SK-N-SH (cell line): ENCODE results near the gene C13orf46. TPM values are rescaled to one million over a fixed set of nuclear protein-coding genes. Genes with fewer than 3 reads are reported as not detected.

Experiments used
- CTCF ChIA-PET: fragments of 300-600, 350-600 bp; formaldehyde crosslinking; extraction: SDS; loops from one replicate; lab custom pipeline; 2021; lab: Yijun Ruan, JAX
- POLR2A ChIA-PET: fragments of 350-600 bp; sonication (Branson Sonifier 250); formaldehyde crosslinking; extraction: SDS; loops from one replicate; lab custom pipeline; 2020; ENCODE audit warnings: antibody characterized with exemption, inconsistent platforms; lab: Yijun Ruan, JAX
- DNase-seq: peaks from one replicate; pipeline ENCODE4 v3.0.0; 2012
- H2AFZ ChIP-seq: fragments of 200-600 bp; sonication (generic); 2 replicates; pipeline ENCODE4 v1.8.1; 2016; ENCODE audit warnings: antibody characterized with exemption, mild to moderate bottlenecking, low read depth
- H3F3A ChIP-seq: fragments of 200-600 bp; sonication (generic); replicated peaks from 2 replicates; pipeline ENCODE3; 2016; ENCODE audit warnings: antibody characterized with exemption, mild to moderate bottlenecking; ENCODE audit not compliant: insufficient read depth
- H3K27ac ChIP-seq, 2 experiments: fragments of 200-500 bp in 1 of 2; fragments of 200-600 bp in 1 of 2; sonication (Bioruptor generic) in 1 of 2; sonication (generic), shearing (Covaris generic) in 1 of 2; 2 replicates each; pipeline versions ENCODE4 v1.5.1 to v1.6.1; 2014 to 2016; ENCODE audit warnings: low read depth in 2 of 2, inconsistent platforms in 1 of 2, low read length in 1 of 2, mild to moderate bottlenecking in 1 of 2, mixed read lengths in 1 of 2
- H3K27me3 ChIP-seq: fragments of 200-600 bp; sonication (generic), shearing (Covaris generic); 2 replicates; pipeline ENCODE4 v1.6.1; 2016; ENCODE audit warnings: mixed run types; ENCODE audit not compliant: insufficient read depth
- H3K36me3 ChIP-seq, 2 experiments: fragments of 200-500 bp in 1 of 2; fragments of 200-600 bp in 1 of 2; sonication (Bioruptor generic) in 1 of 2; sonication (generic) in 1 of 2; replicated peaks in 1 of 2; 2 replicates each; pipeline versions ENCODE3 to v1.5.1; 2014 to 2016; ENCODE audit warnings: low read length in 1 of 2, mild to moderate bottlenecking in 1 of 2; ENCODE audit not compliant: insufficient read depth in 2 of 2, control insufficient read depth in 1 of 2
- H3K4me1 ChIP-seq, 2 experiments: fragments of 200-500 bp in 1 of 2; fragments of 200-600 bp in 1 of 2; sonication (Bioruptor generic) in 1 of 2; sonication (generic), shearing (Covaris generic) in 1 of 2; 2 replicates each; pipeline versions ENCODE4 v1.5.1 to v1.6.1; 2014 to 2016; ENCODE audit warnings: low read depth in 1 of 2, low read length in 1 of 2, mixed run types in 1 of 2; ENCODE audit not compliant: insufficient read depth in 2 of 2, control insufficient read depth in 1 of 2
- H3K4me2 ChIP-seq: fragments of 200-600 bp; sonication (generic), shearing (Covaris generic); 2 replicates; pipeline ENCODE4 v1.6.1; 2017; ENCODE audit warnings: mixed run types
- H3K4me3 ChIP-seq, 2 experiments: fragments of 200-500 bp in 1 of 2; fragments of 200-600 bp in 1 of 2; sonication (Bioruptor generic) in 1 of 2; sonication (generic), shearing (Covaris generic) in 1 of 2; 2 replicates each; pipeline versions ENCODE4 v1.5.1 to v1.8.1; 2014 to 2016; ENCODE audit warnings: low read depth in 2 of 2, inconsistent platforms in 1 of 2, low read length in 1 of 2, mild to moderate bottlenecking in 1 of 2, mixed read lengths in 1 of 2, moderate library complexity in 1 of 2
- H3K79me2 ChIP-seq: fragments of 200-600 bp; sonication (generic); 2 replicates; pipeline ENCODE4 v1.8.1; 2017; ENCODE audit warnings: mild to moderate bottlenecking; ENCODE audit not compliant: insufficient read depth
- H3K9ac ChIP-seq: fragments of 200-600 bp; sonication (generic); 2 replicates; pipeline ENCODE4 v1.6.1; 2017; ENCODE audit warnings: mixed run types
- H3K9me2 ChIP-seq: fragments of 200-600 bp; sonication (generic); 2 replicates; pipeline ENCODE4 v1.6.1; 2017; ENCODE audit warnings: mixed run types
- H3K9me3 ChIP-seq: fragments of 200-600 bp; sonication (generic); 2 replicates; pipeline ENCODE4 v1.6.1; 2017; ENCODE audit warnings: mixed run types, mild to moderate bottlenecking, moderate library complexity
- H4K20me1 ChIP-seq: fragments of 200-600 bp; sonication (generic); 2 replicates; pipeline ENCODE4 v1.6.1; 2017; ENCODE audit warnings: mild to moderate bottlenecking, mixed run types; ENCODE audit not compliant: insufficient read depth
- CHD2 ChIP-seq: fragments of 150-350 bp; IDR thresholded peaks from 2 replicates; pipeline ENCODE4 v1.6.1; 2018; ENCODE audit warnings: low read length; ENCODE audit not compliant: partially characterized antibody
- EP300 ChIP-seq, 2 experiments: IDR thresholded peaks; 2 replicates each; pipeline versions ENCODE4 v1.4.0 to v1.6.1; 2012; ENCODE audit warnings: borderline replicate concordance in 1 of 2, low read depth in 1 of 2, low read length in 1 of 2
- EZH2phosphoT487 ChIP-seq: fragments of 200-600 bp; sonication (generic); IDR thresholded peaks from 2 replicates; pipeline ENCODE4 v1.6.1; 2017; ENCODE audit warnings: low read depth, mixed run types, mild to moderate bottlenecking, antibody characterized with exemption, moderate library complexity, borderline replicate concordance
- FOXJ3 ChIP-seq: sonication (generic); formaldehyde crosslinking; IDR thresholded peaks from 2 replicates; pipeline ENCODE4 v1.5.1; 2020; ENCODE audit warnings: mild to moderate bottlenecking, missing genetic modification reagents
- GABPA ChIP-seq: IDR thresholded peaks from 2 replicates; pipeline ENCODE4 v1.4.0; 2012; ENCODE audit warnings: low read depth, mild to moderate bottlenecking
- GATA2 ChIP-seq: sonication (generic); formaldehyde crosslinking; IDR thresholded peaks from 2 replicates; pipeline ENCODE4 v1.5.0; 2020; ENCODE audit warnings: mild to moderate bottlenecking, missing genetic modification reagents
- IRF3 ChIP-seq: fragments of 150-350 bp; IDR thresholded peaks from 2 replicates; pipeline ENCODE4 v1.6.1; 2016; ENCODE audit warnings: mild to moderate bottlenecking, low read depth, low read length
- MAX ChIP-seq: IDR thresholded peaks from 2 replicates; pipeline ENCODE4 v1.4.0; 2012; ENCODE audit warnings: low read depth
- RAD21 ChIP-seq: IDR thresholded peaks from 2 replicates; pipeline ENCODE4 v1.6.1; 2012; ENCODE audit warnings: mild to moderate bottlenecking, low read length
- RCOR1 ChIP-seq: fragments of 150-350 bp; IDR thresholded peaks from 2 replicates; pipeline ENCODE4 v1.6.1; 2017; ENCODE audit warnings: antibody characterized with exemption, low read length
- RFX5 ChIP-seq: IDR thresholded peaks from 2 replicates; pipeline ENCODE4 v1.6.1; 2012; ENCODE audit warnings: mild to moderate bottlenecking, improper control_type of control experiment, low read length
- TAF1 ChIP-seq: IDR thresholded peaks from 2 replicates; pipeline ENCODE4 v1.6.1; 2012; ENCODE audit warnings: low read depth, mild to moderate bottlenecking, low read length, moderate library complexity, borderline replicate concordance
- TCF12 ChIP-seq: IDR thresholded peaks from 2 replicates; pipeline ENCODE4 v1.4.0; 2012
- USF1 ChIP-seq: IDR thresholded peaks from 2 replicates; pipeline ENCODE4 v1.4.0; 2012; ENCODE audit warnings: low read depth, borderline replicate concordance
- WGBS: methylation state at CpG from one replicate; pipeline ENCODE4 v1.1.6; 2017; ENCODE audit warnings: low lambda C conversion rate; 5-methylcytosine and 5-hydroxymethylcytosine counted together
- polyA plus RNA-seq, 3 experiments: library from polyadenylated mRNA; depleted of rRNA; stranded (reverse); fragments of >200 nt; gene quantifications; 2 replicates each; pipeline ENCODE4 v1.2.3, GENCODE V29; 2012

The C13orf46 gene
- polyA plus RNA-seq, 1 of the 3 experiments (the other 2 are of a cell fraction), result 1.7 TPM

DNA sequence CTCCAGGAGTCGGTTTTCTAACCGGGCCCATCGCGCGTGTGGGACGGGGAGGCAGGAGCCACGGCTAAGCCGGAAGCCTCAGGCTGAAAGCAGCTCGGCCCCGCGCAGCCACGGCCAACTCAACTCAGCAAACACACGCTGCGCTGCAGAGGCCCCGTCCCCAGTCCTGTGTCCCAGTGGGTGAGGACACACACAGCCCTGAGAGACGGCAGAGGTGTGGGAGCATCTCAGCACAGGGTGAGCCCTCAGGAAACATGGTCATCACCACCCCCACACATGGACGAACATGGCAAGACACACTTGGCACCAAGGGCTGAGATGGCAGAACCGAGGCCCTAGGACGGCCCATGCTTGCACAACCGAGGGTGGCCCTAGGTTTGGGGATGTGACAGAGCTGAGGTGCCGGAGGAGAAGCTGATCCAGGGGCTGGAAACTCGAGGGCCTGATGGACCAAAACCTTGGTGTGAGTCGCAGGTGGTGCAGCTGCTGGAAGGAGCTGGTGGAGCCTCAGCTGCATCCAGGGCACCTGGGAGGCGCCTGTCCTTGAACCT, 29.0 kb upstream of the C13orf46 start (continued):
- TF ChIP-seq RAD21, result no peak
- TF ChIP-seq MAX, result no peak
- TF ChIP-seq RCOR1, result no peak

GRCh38 chr13:114002009-114002544, 28.2 kb upstream of the C13orf46 start:
- no peak for TF ChIP-seq GATA2 (CRISPR knock-in tag)
- TF ChIP-seq EP300 (IDR thresholded peaks at IDR 0.05; ENCODE audit: borderline replicate concordance in 1 of 2, low read depth in 1 of 2, low read length in 1 of 2), result no peak
- no peak for TF ChIP-seq GABPA
- no peak overlapping the region for H3K27ac ChIP-seq
- peaks cover 3 to 30% of the 10 kb centered on the region in 2 experiments for H3K36me3 ChIP-seq
- no peak overlapping the region for H3K9ac ChIP-seq
- no peak for DNase-seq
- no peak overlapping the region for H3K4me3 ChIP-seq
- H3K9me3 ChIP-seq, result no peaks in the 10 kb centered on the region
- H2AFZ ChIP-seq, result no peak overlapping the region
- no peaks in the 10 kb centered on the region for H3K27me3 ChIP-seq
- ChIA-PET CTCF (no interaction called here), POLR2A (no interaction called here)
- H3K4me1 ChIP-seq, result peaks cover 0 to 9% of the 10 kb centered on the region in 2 experiments; a peak in 1 of 4 replicates
- no peaks in the 10 kb centered on the region for H3F3A ChIP-seq
- H4K20me1 ChIP-seq, result no peaks in the 10 kb centered on the region
- no peaks in the 10 kb centered on the region for H3K79me2 ChIP-seq
- no peaks in the 10 kb centered on the region for H3K9me2 ChIP-seq
- no peak overlapping the region for H3K4me2 ChIP-seq
- whole genome bisulfite sequencing, result 96% methylated on average over 27 of the region's 27 CpGs

GRCh38 chr13:114001331-114002008, 27.6 kb upstream of the C13orf46 start:
- H3K4me3 ChIP-seq, result no peak overlapping the region
- 89% methylated on average over 21 of the region's 46 CpGs for WGBS
- no peaks in the 10 kb centered on the region for H3F3A ChIP-seq
- no peak overlapping the region for H3K9ac ChIP-seq
- ChIA-PET CTCF (no interaction called here), POLR2A (no interaction called here)
- no peak overlapping the region for H2AFZ ChIP-seq
- H3K4me1 ChIP-seq, result peaks cover 0 to 9% of the 10 kb centered on the region in 2 experiments; a peak in 1 of 4 replicates
- DNase-seq, result no peak
- H3K27me3 ChIP-seq, result no peaks in the 10 kb centered on the region
- no peaks in the 10 kb centered on the region for H3K79me2 ChIP-seq
- H3K4me2 ChIP-seq, result no peak overlapping the region
- H4K20me1 ChIP-seq, result no peaks in the 10 kb centered on the region
- H3K9me3 ChIP-seq, result no peaks in the 10 kb centered on the region
- H3K9me2 ChIP-seq, result no peaks in the 10 kb centered on the region
- H3K27ac ChIP-seq, result no peak overlapping the region
- TF ChIP-seq USF1 (no peak), CHD2 (no peak), TAF1 (no peak), RFX5 (no peak), RCOR1 (no peak), IRF3 (no peak), EZH2phosphoT487 (no peak), TCF12 (no peak), FOXJ3 (CRISPR knock-in tag) (no peak), MAX (no peak)
- H3K36me3 ChIP-seq, result peaks cover 3 to 35% of the 10 kb centered on the region in 2 experiments
